Measurements from ENCODE around the gene ACOX2.

Gene ACOX2

GRCh38 chr3:58551636-58552180 is 14.7 kb upstream of the ACOX2 start:
- Histone ChIP-seq H3K79me1 (ENCODE audit: low read depth, low read length) (no peaks in the 10 kb centered on the region), H4K8ac (ENCODE audit: low read depth, low read length) (no peak overlapping the region), H3K18ac (ENCODE audit: low read length) (no peak overlapping the region), H3K9ac (ENCODE audit: low read depth, low read length, poor library complexity) (no peak overlapping the region), H3K27me3 (ENCODE audit: control insufficient read depth in 3 of 3, insufficient read depth in 3 of 3, low read depth in 1 of 3, low read length in 3 of 3) (no peaks in the 10 kb centered on the region), H3K4ac (ENCODE audit: low read length) (no peak overlapping the region), H3K36me3 (replicated peaks in 1 of 2; ENCODE audit: control insufficient read depth in 2 of 2, insufficient read depth in 2 of 2, low read length in 2 of 2) (no peaks in the 10 kb centered on the region), H3K27ac (replicated peaks; ENCODE audit: low read length) (no peak overlapping the region), H3K4me2 (ENCODE audit: insufficient read depth, low read length, poor library complexity, severe bottlenecking) (no peak overlapping the region), H4K91ac (ENCODE audit: low read depth, low read length, poor library complexity) (no peak overlapping the region), H2AK5ac (ENCODE audit: low read depth, low read length) (no peak overlapping the region), H3K4me3 (ENCODE audit: low read length in 2 of 2) (no peak overlapping the region), H2BK15ac (ENCODE audit: low read length) (no peak overlapping the region), H3K23ac (ENCODE audit: low read depth, low read length, poor library complexity) (no peak overlapping the region), H3K14ac (ENCODE audit: low read length) (no peak overlapping the region), H2BK120ac (ENCODE audit: low read depth, low read length) (no peak overlapping the region), H3K4me1 (ENCODE audit: control insufficient read depth in 2 of 2, insufficient read depth in 1 of 2, low read depth in 1 of 2, low read length in 2 of 2) (no peaks in the 10 kb centered on the region), H2BK5ac (ENCODE audit: low read length) (no peak overlapping the region), H2AFZ (ENCODE audit: low read length) (no peak overlapping the region), H3K9me3 (replicated peaks in 1 of 2; ENCODE audit: control insufficient read depth in 2 of 2, insufficient read depth in 1 of 2, low read depth in 1 of 2, low read length in 2 of 2) (peaks cover 3 to 9% of the 10 kb centered on the region in 2 donors), H2BK12ac (ENCODE audit: low read length) (no peak overlapping the region)
- WGBS, 2 donors (ENCODE audit: extremely low coverage in 2 of 2, insufficient read length in 2 of 2, insufficient replicate concordance in 1 of 2): no CpG with 5 or more reads among the region's 4 CpGs
- no peak for DNase-seq (ENCODE audit: low spot score)

GRCh38 chr3:58544541-58544940 is 7.6 kb upstream of the ACOX2 start:
- H3K79me1 ChIP-seq (ENCODE audit: low read depth, low read length): no peaks in the 10 kb centered on the region
- H3K18ac ChIP-seq (ENCODE audit: low read length): no peak overlapping the region
- no peak overlapping the region for H3K14ac ChIP-seq (ENCODE audit: low read length)
- peaks cover 0 to 4% of the 10 kb centered on the region in 2 donors for H3K9me3 ChIP-seq (replicated peaks in 1 of 2; ENCODE audit: control insufficient read depth in 2 of 2, insufficient read depth in 1 of 2, low read depth in 1 of 2, low read length in 2 of 2)
- H3K4me3 ChIP-seq (ENCODE audit: low read length in 2 of 2): no peak overlapping the region
- no peak overlapping the region for H2BK120ac ChIP-seq (ENCODE audit: low read depth, low read length)
- no peaks in the 10 kb centered on the region for H3K36me3 ChIP-seq (replicated peaks in 1 of 2; ENCODE audit: control insufficient read depth in 2 of 2, insufficient read depth in 2 of 2, low read length in 2 of 2)
- H3K27ac ChIP-seq (replicated peaks; ENCODE audit: low read length): no peak overlapping the region
- no peak overlapping the region for H3K9ac ChIP-seq (ENCODE audit: low read depth, low read length, poor library complexity)
- H4K8ac ChIP-seq (ENCODE audit: low read depth, low read length): no peak overlapping the region
- H3K4ac ChIP-seq (ENCODE audit: low read length): no peak overlapping the region
- no peak overlapping the region for H2BK15ac ChIP-seq (ENCODE audit: low read length)
- H3K4me2 ChIP-seq (ENCODE audit: insufficient read depth, low read length, poor library complexity, severe bottlenecking): no peak overlapping the region
- H3K4me1 ChIP-seq (ENCODE audit: control insufficient read depth in 2 of 2, insufficient read depth in 1 of 2, low read depth in 1 of 2, low read length in 2 of 2): peaks cover under 1 to 2% of the 10 kb centered on the region in 2 donors
- DNase-seq (ENCODE audit: low spot score): no peak
- WGBS, 2 donors (ENCODE audit: extremely low coverage in 2 of 2, insufficient read length in 2 of 2, insufficient replicate concordance in 1 of 2): no CpG with 5 or more reads among the region's 3 CpGs
- H2AFZ ChIP-seq (ENCODE audit: low read length): no peak overlapping the region
- H3K27me3 ChIP-seq (ENCODE audit: control insufficient read depth in 3 of 3, insufficient read depth in 3 of 3, low read depth in 1 of 3, low read length in 3 of 3): no peaks in the 10 kb centered on the region
- H2BK12ac ChIP-seq (ENCODE audit: low read length): no peak overlapping the region
- H3K23ac ChIP-seq (ENCODE audit: low read depth, low read length, poor library complexity): no peak overlapping the region
- no peak overlapping the region for H2BK5ac ChIP-seq (ENCODE audit: low read length)
- H4K91ac ChIP-seq (ENCODE audit: low read depth, low read length, poor library complexity): no peak overlapping the region
- H2AK5ac ChIP-seq (ENCODE audit: low read depth, low read length): no peak overlapping the region

- no peak overlapping the region for H2BK120ac ChIP-seq (ENCODE audit: low read depth, low read length)
- H2BK15ac ChIP-seq (ENCODE audit: low read length): no peak overlapping the region
- H3K23ac ChIP-seq (ENCODE audit: low read depth, low read length, poor library complexity): no peak overlapping the region
- H3K79me1 ChIP-seq (ENCODE audit: low read depth, low read length): no peaks in the 10 kb centered on the region
- H4K91ac ChIP-seq (ENCODE audit: low read depth, low read length, poor library complexity): no peak overlapping the region
- no peak overlapping the region for H2BK12ac ChIP-seq (ENCODE audit: low read length)
- no peak overlapping the region for H4K8ac ChIP-seq (ENCODE audit: low read depth, low read length)
- DNase-seq (ENCODE audit: low spot score): no peak
- no peak overlapping the region for H2AK5ac ChIP-seq (ENCODE audit: low read depth, low read length)
- no peak overlapping the region for H3K4ac ChIP-seq (ENCODE audit: low read length)
- no peak overlapping the region for H2AFZ ChIP-seq (ENCODE audit: low read length)
- no peak overlapping the region for H3K9ac ChIP-seq (ENCODE audit: low read depth, low read length, poor library complexity)
- no CpG with 5 or more reads among the region's 8 CpGs for WGBS, 2 donors (ENCODE audit: extremely low coverage in 2 of 2, insufficient read length in 2 of 2, insufficient replicate concordance in 1 of 2)
- H2BK5ac ChIP-seq (ENCODE audit: low read length): no peak overlapping the region
- no peak overlapping the region for H3K27ac ChIP-seq (replicated peaks; ENCODE audit: low read length)
- peaks cover 14 to 22% of the 10 kb centered on the region in 2 donors for H3K4me1 ChIP-seq (ENCODE audit: control insufficient read depth in 2 of 2, insufficient read depth in 1 of 2, low read depth in 1 of 2, low read length in 2 of 2)
- H3K36me3 ChIP-seq (replicated peaks in 1 of 2; ENCODE audit: control insufficient read depth in 2 of 2, insufficient read depth in 2 of 2, low read length in 2 of 2): no peaks in the 10 kb centered on the region
- H3K27me3 ChIP-seq (ENCODE audit: control insufficient read depth in 3 of 3, insufficient read depth in 3 of 3, low read depth in 1 of 3, low read length in 3 of 3): no peaks in the 10 kb centered on the region
- peaks cover 0 to 4% of the 10 kb centered on the region in 2 donors for H3K9me3 ChIP-seq (replicated peaks in 1 of 2; ENCODE audit: control insufficient read depth in 2 of 2, insufficient read depth in 1 of 2, low read depth in 1 of 2, low read length in 2 of 2)
- no peak overlapping the region for H3K4me3 ChIP-seq (ENCODE audit: low read length in 2 of 2)
- H3K18ac ChIP-seq (ENCODE audit: low read length): no peak overlapping the region
- no peak overlapping the region for H3K14ac ChIP-seq (ENCODE audit: low read length)
- H3K4me2 ChIP-seq (ENCODE audit: insufficient read depth, low read length, poor library complexity, severe bottlenecking): no peak overlapping the region
Observed at GRCh38 chr3:58540176-58540858, 3.3 kb upstream of the ACOX2 start.

GRCh38 chr3:58539626-58540025 is 2.6 kb upstream of the ACOX2 start:
- no peak overlapping the region for H2BK120ac ChIP-seq (ENCODE audit: low read depth, low read length)

More at GRCh38 chr3:58539626-58540025, 2.6 kb upstream of the ACOX2 start:
- no peak for DNase-seq (ENCODE audit: low spot score)
- H4K91ac ChIP-seq (ENCODE audit: low read depth, low read length, poor library complexity): no peak overlapping the region
- H3K9ac ChIP-seq (ENCODE audit: low read depth, low read length, poor library complexity): no peak overlapping the region
- peak overlapping the region; percentile 71 for H2AFZ ChIP-seq (ENCODE audit: low read length)
- H3K14ac ChIP-seq (ENCODE audit: low read length): no peak overlapping the region
- H3K4ac ChIP-seq (ENCODE audit: low read length): no peak overlapping the region
- H3K27ac ChIP-seq (replicated peaks; ENCODE audit: low read length): no peak overlapping the region
- no peak overlapping the region for H3K4me3 ChIP-seq (ENCODE audit: low read length in 2 of 2)
- no CpG with 5 or more reads among the region's 10 CpGs for WGBS, 2 donors (ENCODE audit: extremely low coverage in 2 of 2, insufficient read length in 2 of 2, insufficient replicate concordance in 1 of 2)
- H3K23ac ChIP-seq (ENCODE audit: low read depth, low read length, poor library complexity): no peak overlapping the region
- H3K18ac ChIP-seq (ENCODE audit: low read length): no peak overlapping the region
- peaks cover 14 to 22% of the 10 kb centered on the region in 2 donors for H3K4me1 ChIP-seq (ENCODE audit: control insufficient read depth in 2 of 2, insufficient read depth in 1 of 2, low read depth in 1 of 2, low read length in 2 of 2)
- H3K36me3 ChIP-seq (replicated peaks in 1 of 2; ENCODE audit: control insufficient read depth in 2 of 2, insufficient read depth in 2 of 2, low read length in 2 of 2): no peaks in the 10 kb centered on the region
- no peak overlapping the region for H3K4me2 ChIP-seq (ENCODE audit: insufficient read depth, low read length, poor library complexity, severe bottlenecking)
- H3K27me3 ChIP-seq (ENCODE audit: control insufficient read depth in 3 of 3, insufficient read depth in 3 of 3, low read depth in 1 of 3, low read length in 3 of 3): no peaks in the 10 kb centered on the region
- no peak overlapping the region for H2BK5ac ChIP-seq (ENCODE audit: low read length)
- no peak overlapping the region for H2BK12ac ChIP-seq (ENCODE audit: low read length)
- H2BK15ac ChIP-seq (ENCODE audit: low read length): no peak overlapping the region
- H2AK5ac ChIP-seq (ENCODE audit: low read depth, low read length): no peak overlapping the region
- H4K8ac ChIP-seq (ENCODE audit: low read depth, low read length): no peak overlapping the region
- peaks cover 1 to 5% of the 10 kb centered on the region in 2 donors for H3K9me3 ChIP-seq (replicated peaks in 1 of 2; ENCODE audit: control insufficient read depth in 2 of 2, insufficient read depth in 1 of 2, low read depth in 1 of 2, low read length in 2 of 2)
- no peaks in the 10 kb centered on the region for H3K79me1 ChIP-seq (ENCODE audit: low read depth, low read length)

All from neuronal stem cell (in vitro differentiated cells).